SHP77 (cell line): Measurements from ENCODE around the gene CASP10.
"Not testable (repeated sequence)": the region's sequence is repeated elsewhere in the genome, so short reads cannot be mapped to it uniquely, and the experiment has no call there.

ENCODE experiments used
- DNase-seq, 2 experiments: peaks; one replicate each; lab custom pipeline; 2025; lab: John Stamatoyannopoulos, UW

Gene CASP10, protein sequence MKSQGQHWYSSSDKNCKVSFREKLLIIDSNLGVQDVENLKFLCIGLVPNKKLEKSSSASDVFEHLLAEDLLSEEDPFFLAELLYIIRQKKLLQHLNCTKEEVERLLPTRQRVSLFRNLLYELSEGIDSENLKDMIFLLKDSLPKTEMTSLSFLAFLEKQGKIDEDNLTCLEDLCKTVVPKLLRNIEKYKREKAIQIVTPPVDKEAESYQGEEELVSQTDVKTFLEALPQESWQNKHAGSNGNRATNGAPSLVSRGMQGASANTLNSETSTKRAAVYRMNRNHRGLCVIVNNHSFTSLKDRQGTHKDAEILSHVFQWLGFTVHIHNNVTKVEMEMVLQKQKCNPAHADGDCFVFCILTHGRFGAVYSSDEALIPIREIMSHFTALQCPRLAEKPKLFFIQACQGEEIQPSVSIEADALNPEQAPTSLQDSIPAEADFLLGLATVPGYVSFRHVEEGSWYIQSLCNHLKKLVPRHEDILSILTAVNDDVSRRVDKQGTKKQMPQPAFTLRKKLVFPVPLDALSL

GRCh38 chr2:201182650-201183364 is at the start of gene CASP10:
TSS of gene CASP10 (plus strand) at chr2:201183141. CDS start at chr2:201185778, 2,637 bp downstream.
- no peak for DNase-seq

GRCh38 chr2:201135386-201135785 is 47.6 kb upstream of the CASP10 start:
- no peak for DNase-seq

GRCh38 chr2:201136889-201137321 is 46.0 kb upstream of the CASP10 start:
- DNase-seq = no peak

- no peak for DNase-seq
These were observed 45.2 kb upstream of the CASP10 start for GRCh38 chr2:201137505-201138400.

- DNase-seq = no peak
These were observed 44.5 kb upstream of the CASP10 start for GRCh38 chr2:201138401-201138970.

DNA sequence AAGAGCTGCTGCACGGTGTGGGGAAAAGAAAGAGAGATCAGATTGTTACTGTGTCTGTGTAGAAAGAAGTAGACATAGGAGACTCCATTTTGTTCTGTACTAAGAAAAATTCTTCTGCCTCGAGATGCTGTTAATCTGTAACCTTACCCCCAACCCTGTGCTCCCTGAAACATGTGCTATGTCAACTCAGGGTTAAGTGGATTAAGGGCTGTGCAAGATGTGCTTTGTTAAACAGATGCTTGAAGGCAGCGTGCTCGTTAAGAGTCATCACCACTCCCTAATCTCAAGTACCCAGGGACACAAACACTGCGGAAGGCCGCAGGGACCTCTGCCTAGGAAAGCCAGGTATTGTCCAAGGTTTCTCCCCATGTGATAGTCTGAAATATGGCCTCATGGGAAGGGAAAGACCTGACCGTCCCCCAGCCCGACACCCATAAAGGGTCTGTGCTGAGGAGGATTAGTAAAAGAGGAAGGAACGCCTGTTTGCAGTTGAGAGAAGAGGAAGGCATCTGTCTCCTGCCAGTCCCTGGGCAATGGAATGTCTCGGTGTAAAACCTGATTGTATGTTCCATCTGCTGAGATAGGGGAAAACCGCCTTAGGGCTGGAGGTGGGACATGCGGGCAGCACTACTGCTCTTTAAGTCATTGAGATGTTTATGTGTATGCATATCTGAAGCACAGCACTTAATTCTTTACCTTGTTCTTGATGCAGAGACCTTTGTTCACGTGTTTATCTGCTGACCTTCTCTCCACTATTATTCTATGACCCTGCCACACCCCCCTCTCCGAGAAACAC is 43.8 kb upstream of the CASP10 start:
- not testable (repeated sequence) for DNase-seq

DNA sequence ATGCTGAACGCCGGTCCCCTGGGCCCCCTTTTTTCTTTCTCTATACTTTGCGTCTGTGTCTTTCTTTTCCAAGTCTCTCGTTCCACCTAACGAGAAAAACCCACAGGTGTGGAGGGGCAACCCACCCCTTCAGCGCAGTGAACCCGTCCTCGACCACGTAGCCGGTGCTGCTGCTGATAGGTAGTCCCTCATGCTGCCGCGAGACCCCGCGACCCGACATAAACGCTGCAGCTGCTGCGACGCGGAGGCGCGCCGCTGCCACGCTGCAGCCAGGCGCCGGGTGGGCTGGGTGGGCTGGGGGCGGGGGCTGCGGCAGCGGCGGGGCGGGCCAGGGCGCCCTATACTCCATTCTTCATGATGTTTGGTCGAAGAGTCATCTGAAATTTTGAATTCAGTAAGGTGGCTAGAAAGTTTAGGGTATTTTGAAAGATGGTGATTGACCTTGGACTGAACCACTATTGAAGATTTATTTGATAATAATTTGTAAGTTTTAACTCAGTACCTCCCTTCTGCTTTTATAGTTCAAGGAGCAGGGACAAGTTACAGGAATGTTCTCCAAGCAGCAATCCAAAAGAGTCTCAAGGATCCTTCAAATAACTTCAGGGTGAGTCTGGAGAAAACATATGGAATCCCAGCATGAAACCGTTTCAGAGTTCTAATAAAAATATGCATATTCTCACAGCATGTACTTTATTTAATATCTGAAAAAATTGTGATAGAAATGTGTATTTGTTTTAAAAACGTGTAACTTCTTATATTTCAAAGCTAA is 42.9 kb upstream of the CASP10 start:
- no peak for DNase-seq

GRCh38 chr2:201144101-201145051 is 38.6 kb upstream of the CASP10 start:
- DNase-seq = no peak

DNA sequence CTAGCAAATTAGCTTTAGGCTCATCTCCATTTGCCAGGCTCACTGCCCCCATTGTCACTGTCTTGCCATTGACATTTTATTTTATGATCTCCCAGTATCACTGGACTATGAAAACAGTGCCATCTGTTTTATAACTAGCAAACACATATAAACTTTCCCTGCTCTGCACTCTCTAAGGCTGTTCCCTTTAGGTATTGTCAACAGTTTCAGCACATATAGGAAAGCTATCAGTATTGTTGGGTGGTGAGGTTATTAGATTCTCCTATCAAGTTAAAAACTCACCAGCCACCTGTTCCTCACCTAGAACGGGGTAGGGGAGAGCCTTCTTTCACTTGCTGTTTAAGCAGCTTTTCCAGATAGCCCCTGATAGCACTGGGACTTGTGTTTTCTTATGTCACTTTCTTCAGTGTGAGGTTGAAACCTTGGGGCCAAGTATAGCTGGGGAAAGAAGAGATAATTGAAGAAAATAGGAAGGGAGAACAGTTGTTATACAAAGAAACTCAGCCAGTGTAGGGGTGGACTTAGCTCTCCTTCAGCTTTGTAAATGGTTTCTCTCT is 34.4 kb upstream of the CASP10 start:
- DNase-seq = no peak

GRCh38 chr2:201149064-201149820 is 33.7 kb upstream of the CASP10 start:
- no peak for DNase-seq

DNA sequence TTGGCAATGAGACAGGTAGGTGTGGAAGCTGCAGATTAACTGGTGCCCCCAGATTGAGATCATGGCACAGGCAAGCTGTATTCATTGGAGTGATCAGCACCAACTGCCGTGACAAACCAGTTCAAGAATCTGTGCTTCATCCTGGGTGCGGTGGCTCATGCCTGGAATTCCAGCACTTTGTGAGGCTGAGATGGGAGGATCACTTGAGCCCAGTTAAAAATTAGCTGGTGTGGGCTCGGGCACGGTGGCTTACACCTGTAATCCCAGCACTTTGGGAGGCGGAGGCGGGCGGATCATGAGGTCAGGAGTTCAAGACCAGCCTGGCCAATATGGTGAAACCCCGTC is 33.1 kb upstream of the CASP10 start:
- not testable (repeated sequence) for DNase-seq

DNA sequence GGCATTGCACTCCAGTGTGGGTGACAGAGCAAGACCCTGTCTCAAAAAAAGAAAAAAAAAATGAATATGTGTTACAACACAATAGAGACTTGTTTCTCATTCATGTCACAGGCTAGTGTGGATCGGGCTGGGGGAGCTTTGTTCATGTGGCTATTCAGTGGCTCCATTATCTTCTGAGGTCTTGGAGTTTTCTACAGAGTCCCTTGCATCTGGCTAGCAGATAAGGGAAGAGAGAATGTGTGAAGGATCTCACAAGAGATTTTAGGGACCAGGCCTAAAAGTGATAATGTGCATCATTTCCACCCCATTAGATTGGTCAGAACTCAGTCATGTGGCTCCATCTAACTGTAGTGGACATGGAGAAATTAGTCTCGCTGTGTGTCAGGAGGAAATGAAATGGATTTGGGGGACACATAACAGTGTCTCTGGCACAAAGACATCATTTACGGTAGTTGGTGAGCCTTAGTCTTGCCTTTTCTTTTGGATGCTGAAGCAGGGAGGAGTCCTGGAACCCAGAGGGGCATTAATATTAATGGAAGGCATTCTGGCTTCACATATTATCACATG is 32.4 kb upstream of the CASP10 start:
- DNase-seq = no peak

DNA sequence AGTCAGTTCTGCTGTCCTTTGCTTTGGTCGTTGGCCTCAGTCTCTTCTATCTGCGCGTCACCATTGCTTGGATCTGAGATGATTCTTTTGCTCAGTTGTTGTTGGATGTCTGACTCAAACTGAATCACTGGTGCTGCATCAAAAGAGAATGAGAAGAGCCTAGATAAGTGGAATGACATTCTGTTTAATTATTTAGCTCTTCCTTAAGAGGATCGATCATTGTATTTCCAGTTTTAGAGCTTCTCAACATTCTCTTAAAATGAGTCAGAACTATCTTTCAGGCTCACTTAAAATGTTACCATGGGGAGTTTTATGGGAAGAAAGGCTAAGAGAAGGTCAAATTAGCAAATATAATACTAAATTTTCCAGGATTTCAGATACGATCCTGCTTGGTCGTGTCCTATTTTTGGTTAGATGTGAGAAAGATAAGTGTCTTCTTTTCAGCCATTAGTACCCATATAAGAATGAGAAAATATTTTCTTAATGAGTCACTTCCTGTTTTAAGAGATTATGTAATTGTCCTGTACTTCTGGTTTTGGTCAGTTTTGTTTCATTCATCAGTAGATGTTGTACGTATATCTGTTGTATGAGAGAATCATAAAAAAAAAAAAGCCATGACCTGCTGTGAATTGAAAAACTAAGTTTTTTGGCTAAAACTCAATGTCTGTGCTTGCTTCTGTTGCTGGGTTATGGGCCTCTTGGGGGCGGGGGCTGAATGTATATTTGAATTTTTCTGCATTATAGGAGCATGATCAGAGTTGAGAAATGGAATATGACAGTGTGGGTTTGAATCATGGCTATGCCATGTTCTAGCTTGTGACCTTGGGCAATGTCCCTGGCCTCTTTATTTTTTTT is 31.6 kb upstream of the CASP10 start:
- no peak for DNase-seq

DNA sequence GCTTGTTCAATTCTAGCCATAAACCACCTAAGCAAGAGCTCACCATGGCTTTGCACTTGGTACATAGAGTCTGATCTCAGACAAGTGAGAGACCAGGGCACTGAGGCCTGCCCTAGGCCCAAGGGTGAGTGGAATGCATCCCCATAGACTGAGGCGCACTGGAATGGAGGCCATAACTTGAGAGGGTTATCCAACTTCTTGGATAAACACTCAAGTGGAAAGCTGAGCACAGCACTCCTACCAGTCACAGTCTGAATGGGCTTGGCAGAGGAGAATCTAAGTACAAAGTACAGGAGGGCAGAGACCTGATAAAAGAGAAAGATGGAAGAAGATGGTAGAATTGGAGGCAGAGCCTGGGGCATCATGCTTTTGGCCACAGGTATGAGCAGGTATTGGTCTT is 30.4 kb upstream of the CASP10 start:
- no peak for DNase-seq

GRCh38 chr2:201152999-201153815 is 29.7 kb upstream of the CASP10 start:
- DNase-seq = no peak
